ENCODE measurements around the gene HPGDS.

- TF ChIP-seq, protein P1, sequence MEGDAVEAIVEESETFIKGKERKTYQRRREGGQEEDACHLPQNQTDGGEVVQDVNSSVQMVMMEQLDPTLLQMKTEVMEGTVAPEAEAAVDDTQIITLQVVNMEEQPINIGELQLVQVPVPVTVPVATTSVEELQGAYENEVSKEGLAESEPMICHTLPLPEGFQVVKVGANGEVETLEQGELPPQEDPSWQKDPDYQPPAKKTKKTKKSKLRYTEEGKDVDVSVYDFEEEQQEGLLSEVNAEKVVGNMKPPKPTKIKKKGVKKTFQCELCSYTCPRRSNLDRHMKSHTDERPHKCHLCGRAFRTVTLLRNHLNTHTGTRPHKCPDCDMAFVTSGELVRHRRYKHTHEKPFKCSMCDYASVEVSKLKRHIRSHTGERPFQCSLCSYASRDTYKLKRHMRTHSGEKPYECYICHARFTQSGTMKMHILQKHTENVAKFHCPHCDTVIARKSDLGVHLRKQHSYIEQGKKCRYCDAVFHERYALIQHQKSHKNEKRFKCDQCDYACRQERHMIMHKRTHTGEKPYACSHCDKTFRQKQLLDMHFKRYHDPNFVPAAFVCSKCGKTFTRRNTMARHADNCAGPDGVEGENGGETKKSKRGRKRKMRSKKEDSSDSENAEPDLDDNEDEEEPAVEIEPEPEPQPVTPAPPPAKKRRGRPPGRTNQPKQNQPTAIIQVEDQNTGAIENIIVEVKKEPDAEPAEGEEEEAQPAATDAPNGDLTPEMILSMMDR (optimal IDR thresholded peaks at IDR 0.05 in 1 of 3, IDR thresholded peaks at IDR 0.05 in 1 of 3, conservative IDR thresholded peaks at IDR 0.05 in 1 of 3; ENCODE audit: extremely low read depth in 1 of 3, insufficient read depth in 2 of 3, low read length in 3 of 3): no peak
- TF ChIP-seq EZH2 (IDR thresholded peaks at IDR 0.05; ENCODE audit: low read length): no peak
Observed at GRCh38 chr4:94339779-94340178, 2.9 kb downstream of the HPGDS start.

Data from keratinocyte (primary cell).